Stimulated activated CD4-positive, alpha-beta T cell treated with anti-CD3 and anti-CD28 coated beads, Interleukin-2, amount 100 ng/mL, for 4 hours (primary cell): ENCODE measurements around the gene CFAP53.
"Not testable (repeated sequence)": the region's sequence is repeated elsewhere in the genome, so short reads cannot be mapped to it uniquely, and the experiment has no call there.

Experiments
- DNase-seq: peaks from one replicate; pipeline ENCODE4 v3.0.0-alpha.2; 2020; ENCODE audit warnings: low read depth

Gene CFAP53, protein sequence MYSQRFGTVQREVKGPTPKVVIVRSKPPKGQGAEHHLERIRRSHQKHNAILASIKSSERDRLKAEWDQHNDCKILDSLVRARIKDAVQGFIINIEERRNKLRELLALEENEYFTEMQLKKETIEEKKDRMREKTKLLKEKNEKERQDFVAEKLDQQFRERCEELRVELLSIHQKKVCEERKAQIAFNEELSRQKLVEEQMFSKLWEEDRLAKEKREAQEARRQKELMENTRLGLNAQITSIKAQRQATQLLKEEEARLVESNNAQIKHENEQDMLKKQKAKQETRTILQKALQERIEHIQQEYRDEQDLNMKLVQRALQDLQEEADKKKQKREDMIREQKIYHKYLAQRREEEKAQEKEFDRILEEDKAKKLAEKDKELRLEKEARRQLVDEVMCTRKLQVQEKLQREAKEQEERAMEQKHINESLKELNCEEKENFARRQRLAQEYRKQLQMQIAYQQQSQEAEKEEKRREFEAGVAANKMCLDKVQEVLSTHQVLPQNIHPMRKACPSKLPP

DNA sequence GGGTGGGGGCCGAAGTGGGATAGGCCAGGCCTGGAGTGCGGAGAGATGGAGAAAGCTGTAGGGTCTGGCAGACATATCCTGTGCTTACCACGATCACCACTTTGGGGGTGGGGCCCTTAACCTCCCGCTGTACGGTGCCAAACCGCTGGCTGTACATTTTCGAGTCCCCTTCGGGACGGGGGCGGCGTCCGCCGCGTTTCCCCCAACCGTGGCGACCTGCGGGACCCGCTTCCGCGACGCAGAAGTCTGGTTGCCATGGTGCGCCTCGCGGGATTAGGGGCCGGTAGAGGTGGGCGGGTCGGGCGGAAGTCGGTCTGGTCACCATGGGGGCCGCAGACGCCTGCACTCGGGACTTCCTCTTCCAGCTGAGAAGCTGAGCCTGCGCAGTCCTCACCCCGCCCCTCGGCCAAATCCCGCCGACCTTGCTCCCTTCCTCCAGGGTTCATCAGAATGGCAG lies at the start of gene CFAP53:
CFAP53 (minus strand) TSS at position 248 of the 457 bp plus-strand sequence; CDS start at position 157, 91 bp downstream.
- DNase-seq, result peak; percentile 70

DNA sequence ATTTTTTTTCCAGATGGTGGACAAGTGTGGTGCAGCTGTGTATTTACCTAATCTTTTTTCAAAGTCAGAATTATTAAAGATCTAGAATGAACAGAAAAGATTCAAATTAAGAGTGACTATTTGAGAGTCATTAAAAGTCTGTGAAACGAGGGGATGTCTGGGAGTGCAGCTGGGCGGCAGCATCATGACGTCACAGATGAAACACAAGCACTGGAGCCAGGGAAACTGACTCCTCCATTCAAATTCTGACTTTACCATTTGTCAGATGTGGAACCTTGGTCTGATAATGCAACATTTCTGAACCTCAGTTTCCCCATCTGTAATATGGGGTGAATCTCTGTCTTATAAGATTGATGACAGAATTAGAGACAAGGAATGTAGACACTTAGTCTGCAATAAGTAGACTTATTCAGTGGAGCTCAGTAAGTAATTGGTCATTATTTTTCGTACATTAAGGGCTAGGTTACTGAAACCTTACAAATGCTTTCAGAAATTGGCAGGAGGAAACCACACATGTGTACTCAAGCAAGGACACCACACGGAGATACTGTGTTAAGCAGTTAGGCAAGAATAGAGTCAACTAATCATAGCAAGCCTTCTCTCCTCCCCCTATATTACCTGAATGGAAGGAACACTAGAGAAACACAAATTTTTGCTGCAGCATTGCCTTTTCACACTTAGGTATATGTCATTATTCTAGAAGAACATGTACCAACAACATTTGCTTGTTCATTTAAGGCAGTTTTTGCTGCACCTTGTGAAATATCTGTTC lies 49.0 kb upstream of the CFAP53 start:
- DNase-seq, result no peak

DNA sequence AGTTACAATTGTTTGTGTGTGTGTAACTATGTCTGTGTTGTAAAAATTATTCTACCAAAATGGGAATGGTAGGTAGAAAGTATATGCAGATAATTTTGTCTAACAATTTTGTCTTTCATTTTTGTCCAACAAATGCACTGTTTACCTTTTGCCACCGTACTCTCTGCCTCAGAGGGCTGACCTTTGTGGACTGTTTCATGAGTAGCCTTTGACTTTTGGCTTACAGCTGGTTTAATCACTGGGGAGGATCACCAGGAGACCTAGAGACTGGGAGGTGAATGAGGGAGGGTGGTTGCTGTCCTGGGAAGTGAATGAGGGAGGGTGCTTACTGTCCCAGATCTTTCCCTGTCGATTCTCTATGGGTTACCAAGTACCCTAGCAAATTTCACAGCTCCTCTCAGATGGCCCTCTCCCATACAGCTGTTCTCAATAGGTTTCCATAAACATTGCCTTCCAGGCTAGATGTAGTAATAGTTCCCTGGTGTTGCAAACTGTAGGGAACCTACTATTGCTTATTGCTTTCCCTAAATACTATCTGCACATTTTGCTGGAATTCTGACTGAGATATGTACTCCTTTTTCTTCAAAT lies 47.7 kb upstream of the CFAP53 start:
- DNase-seq, result no peak

DNA sequence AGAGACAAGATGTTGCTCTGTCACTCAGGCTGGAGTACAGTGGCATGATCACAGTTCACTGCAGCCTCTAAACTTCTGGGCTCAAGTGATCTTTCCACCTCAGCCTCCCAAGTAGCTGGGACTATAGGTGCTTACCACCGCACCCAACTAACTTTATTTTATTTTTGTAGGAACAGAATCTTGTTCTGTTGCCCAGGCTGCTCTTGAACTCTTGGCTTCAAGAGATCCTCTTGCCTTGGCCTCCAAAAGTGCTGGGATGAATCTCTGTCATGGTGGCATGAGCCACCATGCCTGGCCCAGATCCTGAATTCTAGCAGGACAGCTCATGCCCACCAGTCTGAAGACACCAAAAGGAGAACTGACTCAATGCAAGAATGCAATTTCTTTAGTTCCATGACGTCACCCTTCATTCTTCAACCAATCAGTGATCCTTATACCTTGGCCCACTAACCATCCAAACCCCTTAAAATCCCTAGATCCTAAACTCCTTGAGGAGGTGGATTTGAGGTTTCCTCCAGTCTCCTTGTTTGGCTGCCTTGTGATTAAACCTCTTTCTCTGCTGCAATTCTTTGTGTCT lies 46.8 kb upstream of the CFAP53 start:
- DNase-seq, result no peak

DNA sequence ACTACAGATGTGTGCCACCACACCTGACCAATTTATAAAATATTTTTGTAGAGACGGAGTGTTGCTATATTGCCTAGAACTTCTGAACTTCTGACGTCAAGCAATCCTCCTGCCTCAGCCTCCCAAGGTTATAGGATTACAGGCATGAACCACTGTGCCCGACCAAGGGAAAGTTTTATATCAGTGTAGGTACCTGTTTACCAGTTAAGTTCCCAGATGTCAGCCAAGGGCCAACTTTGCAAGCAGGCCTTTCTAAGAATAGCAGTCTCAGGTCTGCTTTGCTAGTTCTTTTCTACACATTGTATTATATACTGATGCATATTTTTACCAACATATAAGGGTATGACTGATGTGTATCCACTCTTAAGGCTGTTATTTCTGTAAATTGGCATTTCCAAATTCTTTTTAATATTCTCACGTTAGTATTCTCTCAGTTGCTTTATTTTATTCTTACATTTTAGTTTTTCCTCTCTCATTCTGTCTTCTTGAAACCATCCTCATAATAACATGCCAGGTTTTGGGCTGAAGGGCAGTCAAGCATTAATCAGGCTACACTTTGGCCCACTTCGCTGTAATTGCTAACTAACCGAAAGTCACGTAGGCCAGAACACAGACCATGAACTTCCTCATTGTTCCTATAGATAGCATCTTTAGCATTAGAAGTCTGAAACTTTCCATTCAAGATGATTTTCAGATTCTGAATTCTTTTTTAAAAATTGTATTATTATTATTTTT lies 46.2 kb upstream of the CFAP53 start:
- no peak for DNase-seq

DNA sequence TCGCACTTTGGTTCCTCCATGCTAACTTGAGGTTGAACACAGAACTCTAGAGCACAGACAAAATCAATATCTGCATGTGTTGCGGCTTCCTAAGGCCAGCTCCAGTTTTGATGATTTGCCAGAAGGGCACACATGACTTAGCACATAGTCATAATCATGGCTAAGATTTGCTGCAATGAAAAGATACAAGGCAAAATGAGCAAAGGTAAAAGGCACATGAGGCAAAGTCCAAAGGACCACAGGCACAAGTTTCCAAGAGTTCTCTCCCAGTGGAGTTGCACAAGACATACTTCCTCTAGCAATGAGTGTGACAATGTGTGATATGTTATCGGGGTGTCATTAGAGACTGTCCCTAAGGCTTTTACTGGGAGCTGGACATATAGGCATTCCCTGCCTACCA lies 45.4 kb upstream of the CFAP53 start:
- no peak for DNase-seq

DNA sequence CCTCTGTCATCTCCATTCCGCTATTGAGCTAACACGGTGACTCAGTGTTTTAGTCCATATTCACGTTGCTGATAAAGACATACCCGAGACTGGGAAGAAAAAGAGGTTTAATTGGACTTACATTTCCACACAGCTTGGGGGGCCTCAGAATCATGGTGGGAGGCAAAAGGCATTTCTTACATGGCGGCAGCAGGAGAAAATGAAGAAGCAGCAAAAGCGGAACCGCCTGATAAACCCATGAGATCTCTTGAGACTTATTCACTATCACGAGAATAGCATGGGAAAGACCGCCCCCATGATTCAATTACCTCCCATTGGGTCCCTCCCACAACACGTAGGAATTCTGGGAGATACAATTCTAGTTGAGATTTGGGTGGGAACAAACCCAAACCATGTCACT lies 43.8 kb upstream of the CFAP53 start:
- no peak for DNase-seq

DNA sequence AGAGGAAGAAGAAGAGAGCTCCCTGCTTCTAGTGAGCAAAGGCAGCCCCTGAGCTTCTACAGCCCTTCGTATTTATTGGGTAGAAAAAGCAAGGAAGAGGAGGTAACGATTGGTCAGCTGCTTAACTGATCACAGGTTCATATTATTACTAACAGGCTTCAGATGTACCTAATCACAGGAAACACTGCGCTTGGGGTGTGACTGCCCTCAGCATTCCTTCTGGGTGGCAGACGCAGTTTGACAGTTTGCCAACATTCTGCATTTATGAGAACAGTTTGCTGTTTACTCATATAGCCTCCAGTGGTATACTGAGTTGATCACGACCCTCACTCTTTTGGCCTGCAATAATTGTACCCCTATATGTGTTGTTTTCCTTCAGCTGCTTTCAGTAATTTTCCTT lies 42.6 kb upstream of the CFAP53 start:
- not testable (repeated sequence) for DNase-seq

DNA sequence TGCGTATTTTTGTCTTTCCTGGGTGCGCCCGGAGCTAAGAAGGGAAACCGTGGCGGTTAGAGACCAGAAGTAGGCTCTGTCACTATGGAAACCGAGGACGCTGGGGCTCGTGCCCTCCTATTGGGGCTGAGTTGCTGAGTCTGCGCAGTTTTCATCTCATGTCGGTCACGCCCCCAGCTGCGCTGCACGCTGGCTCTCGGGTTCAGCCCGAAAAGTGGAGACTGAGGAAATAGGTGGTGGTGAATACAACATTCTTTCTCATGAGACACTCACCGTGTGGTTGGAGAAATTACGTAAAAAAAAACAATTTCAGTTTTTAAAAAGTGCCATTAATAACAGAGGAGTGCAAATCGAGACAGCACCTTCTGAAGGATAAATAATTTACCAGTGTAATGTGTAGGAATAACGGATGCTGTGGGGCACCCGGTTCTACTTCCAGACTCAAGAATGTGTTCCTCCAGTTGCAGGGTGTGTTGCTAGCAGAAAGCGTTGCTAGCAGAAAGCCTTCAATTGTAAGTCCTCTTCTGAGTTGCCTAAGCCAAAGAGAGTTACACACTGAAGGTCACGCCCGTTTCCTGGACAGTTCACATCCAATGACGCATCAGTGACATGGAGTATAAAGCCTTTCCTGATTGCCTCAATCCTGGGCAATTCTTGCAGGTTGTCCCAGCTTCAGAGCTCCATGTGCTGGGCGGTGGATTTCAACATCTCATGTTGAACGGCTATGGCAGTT lies 41.6 kb upstream of the CFAP53 start:
- DNase-seq, result peak; percentile 89

DNA sequence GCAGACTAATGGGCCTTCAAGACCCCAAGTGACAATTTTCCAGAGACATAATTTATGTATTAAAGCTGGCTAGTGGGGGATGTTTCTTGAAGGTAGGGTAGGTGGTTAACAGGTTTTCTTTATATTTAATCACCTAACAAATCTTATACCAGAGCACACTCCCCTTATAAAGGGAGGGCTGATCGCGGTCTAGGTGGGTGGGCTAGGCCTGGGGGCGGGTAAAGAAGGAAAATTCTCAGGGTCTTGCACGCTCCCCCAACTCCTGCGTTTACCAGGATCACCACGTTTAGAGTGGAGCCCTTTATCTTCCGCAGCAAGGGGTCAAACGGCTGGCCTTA lies 41.1 kb upstream of the CFAP53 start:
- DNase-seq, result no peak

DNA sequence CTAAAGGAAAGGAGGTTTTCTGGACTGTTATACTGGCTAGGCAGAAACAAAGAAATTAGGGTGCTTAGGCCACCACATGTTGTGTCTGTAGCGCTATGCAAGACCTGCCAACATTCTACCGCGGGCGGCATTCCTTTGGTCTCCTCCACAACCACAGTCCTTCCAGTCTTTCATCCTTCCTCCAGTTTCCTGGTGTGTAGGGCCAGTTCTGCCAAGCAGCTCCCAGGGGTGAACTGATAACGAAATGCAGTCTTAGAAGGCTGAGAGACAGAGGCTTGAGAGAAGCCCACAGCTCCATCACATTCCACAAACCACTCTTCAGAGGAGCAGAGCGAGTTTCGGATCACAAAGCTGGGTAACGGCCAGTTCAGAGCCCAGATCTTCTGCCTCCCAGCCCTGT lies 40.6 kb upstream of the CFAP53 start:
- no peak for DNase-seq

DNA sequence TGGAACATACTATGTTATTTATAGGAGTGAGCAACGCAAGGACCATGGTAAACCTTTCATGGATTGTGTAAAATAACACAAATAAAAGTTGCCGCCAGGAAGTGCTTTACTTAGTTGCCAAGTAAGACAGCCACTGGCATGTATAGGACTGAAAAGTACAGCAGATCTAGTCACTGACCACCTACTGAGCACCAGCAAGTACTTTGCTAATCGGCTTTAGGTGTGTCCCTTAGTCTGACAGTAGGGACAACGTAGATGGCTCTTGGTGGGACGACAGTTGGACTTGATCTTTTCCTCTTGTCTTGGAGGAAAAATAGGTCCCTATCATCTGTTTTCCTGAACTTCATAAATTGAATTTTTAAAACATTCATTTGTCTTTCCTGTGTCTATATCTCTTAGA lies 34.8 kb upstream of the CFAP53 start:
- DNase-seq, result no peak

DNA sequence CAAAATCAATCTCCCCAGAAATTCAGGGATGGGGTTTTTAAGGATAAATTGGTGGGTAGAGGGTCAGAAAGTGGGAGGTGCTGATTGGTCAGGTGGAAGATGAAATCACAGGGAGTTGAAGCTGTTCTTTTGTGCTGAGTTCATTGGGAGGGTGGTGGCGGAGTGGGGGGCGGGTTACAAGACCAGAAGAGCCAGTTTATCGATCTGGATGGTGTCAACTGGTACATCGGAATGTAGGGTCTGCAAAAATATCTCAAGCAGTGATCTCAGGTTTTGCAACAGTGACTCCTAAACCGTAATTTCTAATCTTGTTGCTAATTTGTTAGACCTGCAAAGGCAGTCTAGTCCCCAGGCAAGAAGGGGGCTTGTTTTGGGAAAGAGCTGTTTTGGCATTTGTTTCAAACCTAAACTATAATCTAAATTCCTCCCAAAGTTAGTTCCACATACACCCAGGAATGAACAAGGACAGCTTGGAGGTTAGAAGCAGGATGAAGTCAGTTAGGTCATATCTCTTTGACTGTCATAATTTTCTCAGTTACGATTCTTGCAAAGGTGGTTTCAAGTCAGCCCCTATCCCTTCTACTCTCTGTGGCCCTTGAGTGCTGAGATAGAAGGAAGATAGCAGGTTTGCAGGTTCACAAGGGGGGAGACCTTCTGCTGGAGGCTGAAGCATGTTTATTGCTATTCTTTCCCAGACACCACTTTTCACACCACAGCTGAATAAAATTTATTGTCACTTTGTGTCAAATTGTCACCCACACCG lies 33.5 kb upstream of the CFAP53 start:
- DNase-seq, result no peak

DNA sequence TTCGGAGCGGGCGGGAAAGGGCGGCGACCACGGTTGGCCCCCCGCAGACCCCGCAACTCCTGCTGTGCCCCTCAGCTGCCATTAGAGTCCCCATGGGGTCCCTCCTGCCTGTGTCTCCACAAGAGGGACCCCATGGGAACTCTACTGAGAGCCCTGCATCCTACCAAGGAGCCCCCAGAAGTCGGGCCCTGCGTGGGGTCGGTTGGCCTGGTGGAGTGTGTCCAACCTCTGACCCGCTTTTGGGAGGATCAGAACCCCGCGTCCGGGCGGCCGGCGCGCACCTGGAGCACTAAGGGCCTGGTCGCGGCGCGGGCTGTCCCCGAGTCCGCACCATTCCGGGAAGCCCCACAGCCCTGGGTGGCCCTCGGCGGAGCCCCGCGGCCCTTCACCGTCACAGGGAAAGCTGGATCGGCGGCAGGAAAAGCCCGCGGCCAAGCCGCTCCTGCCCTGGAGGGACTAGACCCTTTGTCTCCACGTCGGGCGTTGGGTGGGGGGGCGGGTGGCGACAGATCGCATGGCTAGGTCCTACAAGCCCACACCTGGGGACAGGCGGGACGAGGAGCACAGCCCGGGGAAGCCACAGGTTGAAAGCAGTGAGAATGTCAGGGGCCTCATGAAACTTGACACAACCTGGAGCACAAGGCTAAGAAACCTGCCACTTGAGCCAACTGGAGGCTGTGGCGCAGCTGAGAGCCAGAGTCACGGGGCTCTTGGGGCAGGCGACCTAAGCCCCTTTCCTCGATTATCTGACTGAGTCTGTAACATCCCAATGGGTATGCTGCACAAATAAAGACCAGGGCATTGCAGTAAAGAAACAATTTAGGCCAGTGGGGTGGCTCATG lies 32.4 kb upstream of the CFAP53 start:
- no peak for DNase-seq

DNA sequence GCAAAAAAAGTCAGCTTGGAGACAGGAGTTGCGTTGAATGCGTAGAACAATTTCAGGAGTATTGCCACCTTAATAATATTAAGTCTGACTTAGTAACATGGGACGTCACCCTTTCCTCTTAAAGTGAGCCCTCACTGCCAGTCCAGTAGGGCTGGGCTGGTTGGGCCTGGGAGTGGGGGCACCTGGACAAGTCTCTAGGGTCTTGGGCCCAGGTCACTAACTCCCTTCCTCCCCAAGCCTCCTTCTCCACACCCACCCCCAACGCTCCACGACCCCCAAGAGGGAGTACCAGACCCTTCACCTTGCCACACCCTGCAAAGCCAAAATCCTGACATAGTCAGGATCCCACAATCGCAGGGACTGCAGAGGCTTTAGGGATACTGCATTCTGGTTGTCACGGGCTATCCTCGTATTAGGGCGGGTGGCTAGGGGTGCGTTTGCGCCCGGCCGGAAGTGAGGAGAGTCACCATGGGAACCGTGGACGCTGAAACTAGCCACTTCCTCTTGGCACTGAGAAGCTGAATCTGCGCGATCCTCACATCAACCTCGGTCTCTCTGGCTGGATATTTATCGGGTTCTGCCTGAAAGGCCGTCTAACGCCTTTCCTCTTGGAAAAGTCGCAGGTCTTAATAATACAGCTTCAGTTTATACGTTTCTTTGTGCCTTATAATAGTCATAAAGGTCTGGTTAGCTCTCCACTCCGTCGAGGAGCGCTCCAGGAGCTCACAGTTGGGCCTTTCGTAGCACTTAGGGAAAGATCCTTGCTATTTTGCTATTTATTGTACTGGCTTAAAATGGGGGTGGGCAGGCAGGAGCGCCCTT lies 31.5 kb upstream of the CFAP53 start:
- no peak for DNase-seq

DNA sequence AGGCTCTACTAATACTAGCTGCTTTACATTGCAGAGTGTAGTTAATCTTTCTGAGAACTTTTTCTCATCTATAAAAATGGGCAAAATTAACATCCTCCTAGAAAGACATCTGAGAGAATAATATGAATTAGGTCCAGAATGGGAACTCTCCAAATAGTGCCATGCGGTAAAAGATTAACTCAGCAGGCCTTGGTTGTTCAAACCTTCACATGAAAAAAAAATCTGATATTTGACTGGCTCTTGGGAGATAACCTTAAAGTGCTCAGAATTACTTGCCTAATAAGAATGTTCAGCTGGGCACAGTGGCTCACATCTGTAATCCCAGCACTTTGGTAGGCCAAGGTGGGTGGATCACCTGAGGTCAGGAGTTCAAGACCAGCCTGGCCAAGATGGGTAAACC lies 26.7 kb upstream of the CFAP53 start:
- DNase-seq, result no peak

DNA sequence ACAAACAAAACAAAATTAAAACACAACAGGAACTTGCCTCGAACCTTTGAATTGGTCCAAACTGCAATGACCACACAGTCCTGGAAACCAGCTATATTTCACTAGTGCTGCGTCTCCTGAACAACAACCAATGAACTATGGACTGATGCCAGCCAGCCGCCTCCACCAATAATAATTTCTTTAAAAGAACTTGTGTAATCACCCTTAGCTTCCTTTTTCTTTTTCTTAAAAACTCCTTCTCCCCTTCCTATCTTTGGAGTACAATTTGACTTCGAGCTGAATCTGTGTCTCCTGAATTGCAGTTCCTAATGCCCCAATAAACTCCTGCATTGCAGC lies 22.8 kb upstream of the CFAP53 start:
- DNase-seq, result no peak

DNA sequence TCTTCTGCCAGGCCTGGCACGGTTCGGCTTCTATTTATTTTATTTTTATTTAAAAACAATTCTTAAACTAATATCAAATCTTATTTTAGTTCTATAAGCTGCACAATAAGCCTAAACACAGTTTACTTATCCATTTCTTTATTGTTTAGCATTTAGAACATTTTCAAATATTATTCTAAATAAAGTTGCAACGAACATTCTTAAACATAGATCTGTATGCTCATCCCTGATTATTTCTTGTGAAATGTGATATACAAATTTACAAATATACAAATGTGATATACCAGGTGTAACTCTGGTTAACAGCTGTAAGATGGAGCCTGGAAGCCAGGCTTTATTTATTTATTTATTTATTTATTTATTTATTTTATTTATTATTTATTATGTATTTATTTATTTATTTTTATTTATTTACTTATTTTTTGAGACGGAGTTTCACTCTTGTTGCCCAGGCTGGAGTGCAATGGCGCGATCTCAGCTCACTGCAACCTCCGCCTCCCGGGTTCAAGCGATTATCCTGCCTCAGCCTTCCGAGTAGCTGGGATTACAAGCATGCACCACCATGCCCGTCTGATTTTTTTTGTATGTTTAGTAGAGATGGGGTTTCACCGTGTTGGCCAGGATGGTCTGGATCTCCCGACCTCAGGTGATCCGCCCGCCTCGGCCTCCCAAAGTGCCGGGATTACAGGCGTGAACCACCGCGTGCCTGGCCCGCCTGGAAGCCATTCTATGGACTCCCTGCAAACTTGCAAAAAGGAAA lies 22.2 kb upstream of the CFAP53 start:
- not testable (repeated sequence) for DNase-seq
